ENCODE data around the gene JAK3. TPM values are rescaled to one million over a fixed set of nuclear protein-coding genes. Genes with fewer than 3 reads are reported as not detected.

JAK3 gene
- total RNA-seq, 1 donor from 2014 or later = 10.8 TPM

GRCh38 chr19:17841371-17841809, 6.4 kb downstream of the JAK3 start:
- H3K9me3 ChIP-seq = no peaks in the 10 kb centered on the region
- peak overlapping the region; percentile 27 to 35 for H3K4me3 ChIP-seq
- H3K36me3 ChIP-seq = no peaks in the 10 kb centered on the region
- no peaks in the 10 kb centered on the region for H3K27me3 ChIP-seq
- no peak for TF ChIP-seq POLR2AphosphoS5 (IDR thresholded peaks at IDR 0.05; ENCODE audit: insufficient read depth in 1 of 2, low read depth in 1 of 2)
- no peak for TF ChIP-seq CTCF (IDR thresholded peaks at IDR 0.05)
- TF ChIP-seq POLR2A (IDR thresholded peaks at IDR 0.05) = no peak
- no peak for DNase-seq (ENCODE audit: extremely low spot score in 2 of 2)
- H3K27ac ChIP-seq = no peak overlapping the region
- intact Hi-C loops (cut with DNase I) = no loop called here
- H3K4me1 ChIP-seq = peaks cover 14% of the 10 kb centered on the region

- TF ChIP-seq POLR2A (IDR thresholded peaks at IDR 0.05) = no peak
- no peak for TF ChIP-seq CTCF (IDR thresholded peaks at IDR 0.05)
- no peak overlapping the region for H3K27ac ChIP-seq
- no peak overlapping the region for H3K4me3 ChIP-seq
- H3K9me3 ChIP-seq = no peaks in the 10 kb centered on the region
- no peaks in the 10 kb centered on the region for H3K27me3 ChIP-seq
- H3K36me3 ChIP-seq = no peaks in the 10 kb centered on the region
- peaks cover 14% of the 10 kb centered on the region for H3K4me1 ChIP-seq
- intact Hi-C loops (cut with DNase I) = no loop called here
- DNase-seq (ENCODE audit: extremely low spot score in 2 of 2) = no peak
Observed at GRCh38 chr19:17840019-17840418, 7.8 kb downstream of the JAK3 start.

GRCh38 chr19:17837972-17838371, 9.8 kb downstream of the JAK3 start:
- Histone ChIP-seq H3K27ac (no peak overlapping the region), H3K36me3 (no peaks in the 10 kb centered on the region), H3K9me3 (no peaks in the 10 kb centered on the region), H3K4me1 (peaks cover 14% of the 10 kb centered on the region), H3K27me3 (no peaks in the 10 kb centered on the region), H3K4me3 (no peak overlapping the region)
- no peak for DNase-seq (ENCODE audit: extremely low spot score in 2 of 2)
- TF ChIP-seq POLR2A (IDR thresholded peaks at IDR 0.05) (no peak), POLR2AphosphoS5 (IDR thresholded peaks at IDR 0.05; ENCODE audit: insufficient read depth in 1 of 2, low read depth in 1 of 2) (no peak), CTCF (IDR thresholded peaks at IDR 0.05) (no peak)
- intact Hi-C loops (cut with DNase I) = no loop called here

GRCh38 chr19:17836530-17836929, 11.3 kb downstream of the JAK3 start:
- Histone ChIP-seq H3K9me3 (no peaks in the 10 kb centered on the region), H3K36me3 (no peaks in the 10 kb centered on the region), H3K4me1 (no peaks in the 10 kb centered on the region), H3K27me3 (no peaks in the 10 kb centered on the region), H3K27ac (no peak overlapping the region), H3K4me3 (no peak overlapping the region)
- intact Hi-C loops (cut with DNase I) = no loop called here
- TF ChIP-seq POLR2A (IDR thresholded peaks at IDR 0.05) (no peak), POLR2AphosphoS5 (IDR thresholded peaks at IDR 0.05; ENCODE audit: insufficient read depth in 1 of 2, low read depth in 1 of 2) (no peak), CTCF (IDR thresholded peaks at IDR 0.05) (no peak)
- DNase-seq (ENCODE audit: extremely low spot score in 2 of 2) = no peak

- intact Hi-C loops (cut with DNase I) = no loop called here
Observed at GRCh38 chr19:17835182-17836006, 12.4 kb downstream of the JAK3 start.

More at GRCh38 chr19:17835182-17836006, 12.4 kb downstream of the JAK3 start:
- no peak for DNase-seq (ENCODE audit: extremely low spot score in 2 of 2)
- H3K36me3 ChIP-seq = no peaks in the 10 kb centered on the region
- H3K9me3 ChIP-seq = no peaks in the 10 kb centered on the region
- no peak overlapping the region for H3K4me3 ChIP-seq
- H3K27me3 ChIP-seq = no peaks in the 10 kb centered on the region
- TF ChIP-seq CTCF (IDR thresholded peaks at IDR 0.05) (no peak), POLR2AphosphoS5 (IDR thresholded peaks at IDR 0.05; ENCODE audit: insufficient read depth in 1 of 2, low read depth in 1 of 2) (no peak), POLR2A (IDR thresholded peaks at IDR 0.05) (no peak)
- peaks cover 2% of the 10 kb centered on the region for H3K4me1 ChIP-seq
- no peak overlapping the region for H3K27ac ChIP-seq

All from vagina (tissue), 2 donors.